Stimulated activated CD8-positive, alpha-beta memory T cell treated with anti-CD3 and anti-CD28 coated beads, Interleukin-2, amount 100 ng/mL, for 48 hours (primary cell): ENCODE measurements around the gene ASIC1.

Experiments used
- DNase-seq, 2 donors: peaks; one replicate each; pipeline ENCODE4 v3.0.0-alpha.2; 2020; ENCODE audit warnings: low read depth in 2 of 2

Gene ASIC1

DNA sequence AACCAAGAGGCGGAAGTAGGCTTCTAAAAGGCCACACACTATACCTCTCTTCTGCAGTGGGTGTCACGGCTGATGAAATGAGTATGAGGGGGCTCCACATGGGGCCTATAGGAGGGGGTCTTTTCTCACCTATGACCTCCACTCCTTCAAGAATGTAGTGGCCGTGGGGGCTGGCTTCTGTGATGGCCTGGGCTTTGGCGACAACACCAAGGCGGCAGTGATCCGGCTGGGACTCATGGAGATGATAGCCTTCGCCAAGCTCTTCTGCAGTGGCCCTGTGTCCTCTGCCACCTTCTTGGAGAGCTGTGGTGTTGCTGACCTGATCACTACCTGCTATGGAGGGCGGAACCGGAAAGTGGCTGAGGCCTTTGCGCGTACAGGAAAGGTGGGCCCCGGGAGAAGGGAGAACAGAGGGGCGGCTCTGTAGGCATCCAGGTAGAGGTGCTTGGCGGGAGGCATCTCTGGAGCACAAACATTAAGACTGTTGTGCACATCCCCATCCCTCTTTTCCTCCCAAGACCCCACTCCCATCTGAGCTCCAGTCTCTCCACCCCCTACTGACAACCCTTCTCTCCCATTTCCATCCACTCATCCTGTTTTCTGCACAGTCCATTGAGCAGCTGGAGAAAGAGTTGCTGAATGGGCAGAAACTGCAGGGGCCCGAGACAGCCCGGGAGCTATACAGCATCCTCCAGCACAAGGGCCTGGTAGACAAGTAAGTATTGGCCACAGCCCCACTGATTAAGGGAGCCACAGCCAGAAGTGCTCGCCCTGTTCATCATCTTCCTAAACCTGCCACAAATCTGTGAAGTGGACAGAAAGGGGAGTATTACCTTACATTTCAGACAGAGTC lies 50.2 kb downstream of the ASIC1 start:
- DNase-seq = no peak

GRCh38 chr12:50109319-50109718 lies 51.9 kb downstream of the ASIC1 start:
- DNase-seq = no peak

DNA sequence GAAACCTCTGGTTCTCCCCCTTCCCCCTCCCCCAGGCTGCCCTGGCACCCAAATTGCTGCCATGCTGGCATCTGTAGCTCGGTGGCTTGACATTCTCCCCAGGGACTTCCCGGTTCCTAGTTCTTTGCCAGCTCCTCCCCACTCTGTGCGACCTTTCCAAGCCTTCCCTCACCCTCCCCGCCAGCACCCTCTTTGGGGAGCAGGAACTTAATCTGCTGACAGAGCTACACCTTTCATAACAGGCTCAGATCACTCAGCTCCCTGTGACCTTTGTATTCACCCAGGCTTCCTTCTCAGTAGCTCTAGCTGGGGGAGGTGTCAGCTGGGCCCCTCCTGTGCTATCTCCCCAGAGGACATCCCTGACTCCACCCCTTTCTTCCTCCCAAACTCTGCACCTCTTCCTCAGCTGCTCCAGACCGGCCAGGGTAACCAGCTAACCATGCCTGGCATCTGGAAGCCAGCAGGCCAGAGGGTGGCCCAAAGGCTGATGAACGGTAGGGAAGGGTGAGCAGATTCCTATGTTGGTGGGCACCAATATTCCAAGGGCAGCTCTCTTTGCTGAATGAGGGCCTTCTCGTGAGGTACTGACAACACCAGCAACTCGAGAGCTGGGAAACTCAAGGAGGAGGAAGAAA lies 52.8 kb downstream of the ASIC1 start:
- DNase-seq = no peak

DNA sequence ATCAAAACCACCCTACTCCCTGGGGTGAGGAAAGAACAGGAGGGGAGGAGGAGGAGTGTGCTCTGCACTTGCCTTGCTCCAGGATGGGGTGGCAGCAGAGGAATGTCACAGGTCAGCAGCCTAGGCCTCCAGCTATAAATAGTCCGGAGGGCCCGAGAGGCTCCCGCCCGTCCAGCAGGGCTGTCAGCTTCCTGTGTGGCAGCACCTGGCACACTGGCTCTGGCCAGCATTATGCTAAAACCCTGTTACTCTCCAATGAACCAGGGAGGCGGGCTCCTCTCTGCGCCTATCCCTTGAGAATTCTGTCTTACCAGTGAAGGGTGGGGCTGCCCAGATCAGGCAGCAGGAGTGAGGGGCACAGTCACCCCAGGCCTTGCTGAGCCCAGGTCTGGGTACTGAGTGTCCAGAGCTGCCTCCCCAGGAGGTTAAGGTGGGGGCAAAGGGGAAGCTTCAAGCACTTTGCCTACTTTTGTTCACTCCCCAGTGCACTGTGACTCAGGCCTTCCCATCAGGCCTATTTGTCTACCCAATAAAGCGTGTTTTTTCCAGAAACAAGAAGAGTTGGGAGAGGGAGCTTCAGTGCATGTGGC lies 53.5 kb downstream of the ASIC1 start:
- DNase-seq = no peak

- DNase-seq = no peak
These were observed 53.9 kb downstream of the ASIC1 start for GRCh38 chr12:50111395-50111692.

- peak; percentile 97 to 99 for DNase-seq
These were observed 54.5 kb downstream of the ASIC1 start, which contains the start of gene COX14 for GRCh38 chr12:50111693-50112455. Gene COX14 (plus strand): TSS chr12:50112236. CDS start chr12:50120044, 7,808 bp downstream.

- DNase-seq = no peak
These were observed 55.2 kb downstream of the ASIC1 start for GRCh38 chr12:50112456-50113218.

DNA sequence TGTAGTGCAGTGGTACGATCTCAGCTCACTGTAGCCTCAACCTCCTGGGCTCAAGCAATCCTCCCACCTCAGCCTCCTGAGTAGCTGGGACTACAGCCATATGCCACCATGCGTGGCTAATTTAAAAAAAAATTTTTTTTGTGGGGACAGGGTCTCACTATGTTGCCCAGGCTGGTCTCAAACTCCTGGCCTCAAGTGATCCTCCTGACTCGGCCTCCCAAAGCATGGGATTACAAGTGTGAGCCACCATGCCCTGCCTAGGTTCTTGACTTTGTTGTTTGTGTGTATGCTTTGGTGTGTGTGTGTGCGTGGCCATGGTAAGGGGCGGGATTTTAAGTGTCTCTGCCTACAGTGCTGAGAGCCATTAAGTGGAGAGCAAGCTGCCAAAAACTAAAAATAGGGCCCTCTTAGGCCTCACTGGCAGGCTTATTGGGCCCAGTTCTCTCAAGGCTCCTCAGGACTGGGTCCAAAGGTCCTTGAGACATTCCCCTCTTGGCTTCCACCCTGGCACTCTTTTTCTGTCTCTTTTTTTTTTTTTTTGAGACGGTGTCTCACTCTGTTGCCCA lies 59.7 kb downstream of the ASIC1 start:
- DNase-seq = no peak

DNA sequence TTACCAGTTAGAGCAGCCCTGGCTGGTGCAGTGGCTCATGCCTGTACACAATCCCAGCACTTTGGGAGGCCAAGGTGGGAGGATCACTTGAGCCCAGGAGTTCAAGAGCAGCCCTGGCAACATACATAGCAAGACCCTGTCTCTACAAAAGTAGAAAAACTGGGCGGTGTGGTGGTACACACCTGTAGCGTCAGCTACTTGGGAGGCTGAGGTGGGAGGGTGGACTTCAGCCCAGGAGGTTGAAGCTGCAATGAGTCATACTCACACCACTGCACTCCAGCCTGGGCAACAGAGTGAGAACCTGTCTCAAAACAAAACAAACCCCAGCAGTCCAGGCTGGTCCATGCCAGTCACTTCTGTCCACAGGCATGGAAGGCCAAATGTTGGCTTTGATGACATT lies 62.0 kb downstream of the ASIC1 start:
- no peak for DNase-seq

- DNase-seq = no peak
These were observed 63.1 kb downstream of the ASIC1 start for GRCh38 chr12:50120521-50120920.

DNA sequence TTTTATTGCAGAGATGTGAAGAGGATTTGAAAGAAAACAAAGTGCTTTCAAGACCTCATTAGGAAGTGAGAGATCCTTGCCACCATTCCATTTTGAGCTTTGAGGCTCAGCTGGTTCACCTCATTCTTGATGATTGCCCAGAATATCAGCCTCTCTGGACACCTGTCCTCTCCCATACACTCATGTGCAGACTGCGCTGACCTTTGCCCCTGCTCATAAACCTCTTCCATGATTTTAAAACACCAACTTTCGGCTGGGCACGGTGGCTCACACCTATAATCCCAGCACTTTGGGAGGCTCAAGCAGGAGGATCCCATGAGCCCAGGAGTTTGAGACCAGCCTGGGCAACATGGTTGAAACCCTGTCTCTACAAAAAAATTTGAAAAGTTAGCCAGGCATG lies 63.6 kb downstream of the ASIC1 start:
- no peak for DNase-seq

- no peak for DNase-seq
These were observed 64.2 kb downstream of the ASIC1 start for GRCh38 chr12:50121641-50122040.

DNA sequence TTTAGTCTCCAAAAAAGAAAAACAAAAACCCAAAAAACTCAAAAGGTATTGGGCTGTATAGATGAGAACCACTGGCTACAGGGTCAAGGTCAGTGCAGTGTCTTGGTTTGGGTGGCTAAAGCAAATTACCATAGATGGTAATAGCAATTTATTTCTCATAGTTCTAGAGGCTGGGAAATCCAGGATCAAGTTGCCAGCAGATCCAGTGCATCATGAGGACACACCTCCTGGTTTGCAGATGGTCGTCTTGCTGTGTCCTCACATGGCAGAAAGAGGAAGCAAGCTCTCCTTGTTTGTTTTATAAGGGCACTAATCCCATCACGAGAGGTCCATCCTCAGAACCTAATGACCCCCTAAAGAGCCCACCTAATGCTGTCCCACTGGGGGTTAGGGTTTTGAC lies 65.8 kb downstream of the ASIC1 start:
- DNase-seq = no peak

DNA sequence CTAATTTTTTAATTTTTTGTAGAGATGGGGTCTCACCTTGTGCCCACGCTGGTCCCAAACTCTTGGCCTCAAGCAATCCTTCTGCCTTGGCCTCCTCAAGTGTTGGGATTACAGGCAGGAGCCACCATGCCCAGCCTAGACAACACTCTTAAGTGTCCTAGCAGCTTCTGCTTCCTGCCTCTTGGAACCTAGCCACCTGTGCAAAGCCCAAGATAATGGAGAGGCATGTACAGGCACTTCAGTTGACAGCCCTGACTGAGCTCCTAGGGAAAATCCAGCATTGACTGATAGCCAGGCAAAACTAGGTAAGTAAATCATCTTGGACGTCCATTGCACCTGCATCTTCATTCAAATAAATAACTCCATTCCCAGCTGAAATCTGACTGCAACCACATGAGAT lies 70.2 kb downstream of the ASIC1 start:
- DNase-seq = no peak

GRCh38 chr12:50129290-50129689 lies 71.9 kb downstream of the ASIC1 start:
- no peak for DNase-seq

GRCh38 chr12:50132505-50133135 lies 75.2 kb downstream of the ASIC1 start:
- no peak for DNase-seq
